GM18511 (cell line): ENCODE measurements around the gene PSTPIP2.

ENCODE experiments used
- ATAC-seq: cut with Tn5 transposase; IDR thresholded peaks from one replicate; pipeline ENCODE4 v1.9.1; 2021; ENCODE audit warnings: mild to moderate bottlenecking, moderate library complexity; ENCODE audit not compliant: unreplicated experiment

The PSTPIP2 gene

DNA sequence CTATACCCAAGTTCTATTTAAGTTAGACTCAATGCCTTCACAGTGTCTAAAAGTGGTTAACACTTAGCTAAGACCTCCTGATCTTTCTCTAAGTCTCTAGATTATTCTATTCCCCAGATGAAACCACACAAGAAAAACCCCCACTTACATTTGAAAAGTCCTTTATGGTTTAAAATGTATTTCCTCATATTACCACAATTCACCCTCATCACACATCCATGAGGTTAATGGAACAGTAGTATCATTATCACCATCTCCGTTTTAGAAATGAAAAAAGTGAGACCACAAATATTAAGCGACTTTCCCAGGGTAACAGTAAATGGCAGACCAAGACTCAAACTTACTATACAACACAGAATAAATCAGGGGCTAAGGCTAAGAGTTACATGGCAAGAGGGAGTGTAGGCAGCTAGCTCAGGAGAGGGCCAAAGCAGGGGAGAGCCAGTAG, 133.5 kb downstream of the PSTPIP2 start:
- ATAC-seq, result peak; percentile 73

DNA sequence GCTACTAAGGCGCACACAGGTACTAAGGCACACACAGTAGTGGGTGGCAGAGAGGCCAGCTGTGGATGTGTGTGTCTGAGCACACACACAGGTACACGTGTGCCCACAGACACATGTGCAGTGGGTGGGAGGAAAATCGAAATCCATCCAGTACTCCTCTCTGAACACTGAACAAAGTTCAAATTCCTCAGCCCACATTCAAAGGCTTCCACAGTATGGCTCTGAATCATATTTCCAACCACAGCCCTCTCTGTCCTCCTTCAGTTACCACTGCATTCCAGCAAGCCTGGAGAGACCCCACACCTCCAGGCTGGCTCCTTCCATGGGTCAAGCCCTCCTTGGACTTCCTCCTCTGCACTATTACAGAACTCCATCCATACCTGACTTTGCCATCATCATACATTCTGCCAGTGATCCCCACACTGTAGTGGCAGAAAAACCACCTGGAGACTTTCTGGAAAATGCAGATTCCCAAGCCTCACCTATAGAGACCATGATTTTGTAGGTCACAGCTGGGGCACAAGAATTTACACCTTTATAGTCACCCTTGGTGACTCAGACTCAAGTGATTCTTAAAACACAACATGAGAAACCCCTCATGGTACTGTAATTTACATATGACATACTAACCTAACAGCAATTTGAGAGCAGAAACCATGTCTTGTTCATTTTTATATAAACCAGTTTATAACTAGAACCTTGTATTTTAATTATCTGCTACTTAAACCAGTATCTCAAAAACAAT, 136.3 kb downstream of the PSTPIP2 start:
- ATAC-seq, result no peak
